Measurements from ENCODE around the gene PLPP4. TPM values are rescaled to one million over a fixed set of nuclear protein-coding genes. Genes with fewer than 3 reads are reported as not detected.

Gene PLPP4
- total and polyA plus RNA-seq, 11 donors = 0.29 TPM; not detected in 10

GRCh38 chr10:120606051-120606764 lies 149.2 kb downstream of the PLPP4 start:
- H3K27ac ChIP-seq = no peak overlapping the region
- ATAC-seq (no peak), DNase-seq (no peak)
- no peak overlapping the region for H3K4me3 ChIP-seq
- WGBS, 4 donors = 70 to 76% (median 74%) methylated on average over 5 of the region's 5 CpGs
- intact Hi-C loops (cut with DNase I) = no loop called here
- H3K27me3 ChIP-seq = no peaks in the 10 kb centered on the region
- H3K36me3 ChIP-seq = no peaks in the 10 kb centered on the region
- H3K4me1 ChIP-seq = no peaks in the 10 kb centered on the region
- TF ChIP-seq CTCF (IDR thresholded peaks at IDR 0.05) = no peak
- no peak for TF ChIP-seq POLR2A (IDR thresholded peaks at IDR 0.05)
- peaks cover 0 to 9% (median 0%) of the 10 kb centered on the region in 12 donors for H3K9me3 ChIP-seq

GRCh38 chr10:120607016-120607709 lies 150.1 kb downstream of the PLPP4 start:
- intact Hi-C loops (cut with DNase I) = no loop called here
- no peak overlapping the region for H3K27ac ChIP-seq
- H3K36me3 ChIP-seq = no peaks in the 10 kb centered on the region
- WGBS, 4 donors = 76 to 83% (median 77%) methylated on average over 2 of the region's 2 CpGs
- TF ChIP-seq CTCF (IDR thresholded peaks at IDR 0.05) = no peak
- no peak for TF ChIP-seq POLR2A (IDR thresholded peaks at IDR 0.05)
- ATAC-seq (no peak), DNase-seq (no peak)
- no peaks in the 10 kb centered on the region for H3K27me3 ChIP-seq
- peaks cover 0 to 9% (median 0%) of the 10 kb centered on the region in 12 donors for H3K9me3 ChIP-seq
- no peak overlapping the region for H3K4me3 ChIP-seq
- no peaks in the 10 kb centered on the region for H3K4me1 ChIP-seq

GRCh38 chr10:120607710-120608703 lies 151.0 kb downstream of the PLPP4 start:
- DNase-seq (no peak), ATAC-seq (no peak)
- Histone ChIP-seq H3K27ac (no peak overlapping the region), H3K4me1 (no peaks in the 10 kb centered on the region), H3K9me3 (peaks cover 0 to 3% (median 0%) of the 10 kb centered on the region in 12 donors), H3K4me3 (no peak overlapping the region), H3K36me3 (no peaks in the 10 kb centered on the region), H3K27me3 (no peaks in the 10 kb centered on the region)
- 81 to 87% (median 84%) methylated on average over 5 of the region's 5 CpGs for WGBS, 4 donors
- TF ChIP-seq POLR2A (IDR thresholded peaks at IDR 0.05) (no peak), CTCF (IDR thresholded peaks at IDR 0.05) (no peak)
- intact Hi-C loops (cut with DNase I) = no loop called here
